GM12873 (cell line): ENCODE results near the gene APRT.

Experiments used
- CTCF ChIP-seq: IDR thresholded peaks from 2 replicates; pipeline ENCODE4 v1.5.1; 2012; ENCODE audit warnings: low read depth, mild to moderate bottlenecking, moderate library complexity, low read length, control low read depth; ENCODE audit not compliant: insufficient read depth; ENCODE audit errors: missing control alignments

Gene APRT

DNA sequence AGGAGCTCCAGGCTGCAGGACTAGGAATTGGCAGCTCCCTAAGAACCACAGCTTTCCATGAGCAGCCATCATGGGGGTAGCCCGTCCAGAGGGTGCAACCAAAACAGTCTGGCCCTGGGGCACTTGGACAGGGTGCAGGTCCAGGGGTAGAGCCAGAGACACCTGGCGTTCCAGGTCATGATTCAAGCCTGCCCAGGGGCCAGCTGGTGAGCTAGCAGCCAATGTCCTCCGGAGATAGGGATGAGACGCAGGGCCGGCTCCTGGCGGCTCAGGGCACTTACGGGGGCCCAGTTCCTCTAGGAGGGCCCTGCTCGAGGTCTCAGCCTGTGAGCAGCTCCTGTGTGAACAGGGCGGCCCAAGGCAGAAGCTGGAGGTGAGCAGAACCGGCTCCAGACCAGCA, 48.8 kb downstream of the APRT start:
- TF ChIP-seq CTCF = no peak

GRCh38 chr16:88762258-88762870, 49.4 kb downstream of the APRT start:
- no peak for TF ChIP-seq CTCF

DNA sequence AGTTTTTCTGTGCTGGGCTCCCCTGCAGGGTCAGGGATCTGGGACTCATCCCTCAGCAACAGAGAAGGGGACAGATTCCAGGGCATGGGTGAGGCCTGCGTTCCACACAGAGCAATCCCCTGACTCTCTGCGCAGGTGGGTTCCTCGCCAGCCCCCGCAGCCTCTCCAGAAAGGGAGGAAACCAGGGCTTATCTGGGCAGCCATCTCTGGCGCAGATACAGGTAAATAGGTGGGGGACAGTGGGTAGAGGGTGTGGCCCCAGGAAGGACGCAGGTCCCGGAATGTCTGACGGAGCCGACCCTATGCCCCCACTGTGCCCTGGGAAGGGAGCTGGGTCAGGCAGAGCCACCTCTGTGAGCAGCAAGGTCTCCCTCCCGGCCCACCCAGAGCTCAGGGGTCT, 49.9 kb downstream of the APRT start:
- TF ChIP-seq CTCF = no peak

DNA sequence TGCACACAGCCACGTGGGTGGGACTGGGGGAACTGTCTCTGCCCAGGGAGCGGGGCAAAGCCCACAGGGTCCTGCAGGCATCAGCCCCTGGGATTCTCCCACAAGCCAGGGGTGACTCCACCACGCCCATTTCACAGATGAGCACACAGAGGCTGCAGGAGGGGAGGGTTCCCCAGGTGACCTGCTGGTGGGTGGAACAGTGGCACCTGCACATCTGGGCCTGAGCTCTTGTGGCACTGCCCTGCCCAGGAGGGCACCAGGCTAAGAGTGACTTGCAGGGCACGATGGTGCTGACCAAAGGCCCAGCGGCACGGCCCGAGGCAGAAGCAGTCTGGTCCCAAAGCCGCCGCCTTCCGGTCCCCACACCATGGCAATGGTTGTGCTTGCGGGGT, 50.6 kb downstream of the APRT start:
- TF ChIP-seq CTCF = no peak

DNA sequence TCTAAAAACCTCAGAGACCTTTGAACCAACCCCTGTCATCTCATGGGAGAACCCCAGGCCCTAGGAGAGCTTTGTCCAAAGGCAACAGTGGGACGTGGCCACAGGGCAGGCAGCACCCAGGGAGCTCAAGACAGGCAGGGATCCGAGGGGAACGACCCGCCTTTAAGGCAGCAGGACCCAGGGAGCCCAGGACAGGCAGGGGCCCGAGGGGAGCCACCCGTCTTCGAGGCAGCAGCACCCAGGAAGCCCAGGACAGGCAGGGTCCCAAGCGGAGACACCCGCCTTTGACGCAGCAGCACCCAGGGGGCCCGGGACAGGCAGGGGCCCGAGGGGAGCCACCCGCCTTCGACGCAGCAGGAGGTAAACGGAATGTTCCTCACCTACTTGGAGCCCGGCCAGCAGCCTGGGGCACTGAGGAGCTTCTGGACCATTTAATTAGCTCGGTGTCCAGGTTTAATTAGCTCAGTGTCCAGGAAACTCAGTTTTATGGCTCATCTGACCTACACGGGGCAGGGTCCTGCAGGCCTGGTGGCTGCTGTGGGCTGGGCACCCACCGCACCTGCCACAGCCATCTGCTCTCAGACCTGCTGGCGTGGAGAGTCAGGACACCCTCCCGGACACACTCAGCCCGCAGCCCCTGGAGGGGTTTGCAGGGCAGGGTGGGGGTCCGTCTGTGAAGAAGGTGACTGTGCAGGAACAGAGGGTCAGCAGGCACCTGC, 51.1 kb downstream of the APRT start:
- TF ChIP-seq CTCF = no peak

DNA sequence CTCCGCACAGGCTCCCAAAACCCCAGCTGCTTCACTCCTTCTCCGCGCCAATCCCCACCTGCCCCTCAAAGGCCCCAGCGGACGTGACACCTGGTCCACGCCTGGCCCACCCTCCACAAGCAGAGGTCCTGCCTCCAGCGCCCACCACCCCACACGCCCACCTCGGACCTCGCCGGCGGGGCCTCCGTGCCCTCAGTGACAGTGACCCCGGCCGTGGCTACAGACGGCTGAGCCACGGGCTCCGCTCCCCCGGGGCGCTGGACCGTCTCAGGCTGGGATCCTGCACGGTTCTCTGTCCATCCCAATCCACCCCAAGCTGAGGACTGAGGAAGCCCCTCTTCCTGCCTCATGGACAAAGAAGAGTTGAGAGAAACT, 51.8 kb downstream of the APRT start:
- no peak for TF ChIP-seq CTCF
